Measurements from ENCODE around the gene ABHD13.

The ABHD13 gene

GRCh38 chr13:108225440-108225839 is 7.2 kb downstream of the ABHD13 start:
- no peak overlapping the region for H3K27ac ChIP-seq
- no peak for TF ChIP-seq ZFX (IDR thresholded peaks at IDR 0.05; ENCODE audit: borderline replicate concordance)
- TF ChIP-seq CTCF (IDR thresholded peaks at IDR 0.05) = no peak

- H3K27ac ChIP-seq = no peak overlapping the region
- TF ChIP-seq ZFX (IDR thresholded peaks at IDR 0.05; ENCODE audit: borderline replicate concordance) (no peak), CTCF (IDR thresholded peaks at IDR 0.05) (no peak)
Measured at GRCh38 chr13:108226184-108226583, 8.0 kb downstream of the ABHD13 start.

GRCh38 chr13:108227651-108228272 is 9.6 kb downstream of the ABHD13 start:
- TF ChIP-seq ZFX (IDR thresholded peaks at IDR 0.05; ENCODE audit: borderline replicate concordance) = no peak
- TF ChIP-seq CTCF (IDR thresholded peaks at IDR 0.05) = peak; percentile 89
- H3K27ac ChIP-seq = no peak overlapping the region

GRCh38 chr13:108230377-108230776 is 12.2 kb downstream of the ABHD13 start:
- no peak overlapping the region for H3K27ac ChIP-seq
- TF ChIP-seq ZFX (IDR thresholded peaks at IDR 0.05; ENCODE audit: borderline replicate concordance) (no peak), CTCF (IDR thresholded peaks at IDR 0.05) (no peak)

GRCh38 chr13:108249150-108249549 is 31.0 kb downstream of the ABHD13 start:
- TF ChIP-seq ZFX (IDR thresholded peaks at IDR 0.05; ENCODE audit: borderline replicate concordance) = no peak
- TF ChIP-seq CTCF (IDR thresholded peaks at IDR 0.05) = no peak
- H3K27ac ChIP-seq = no peak overlapping the region

- TF ChIP-seq CTCF (IDR thresholded peaks at IDR 0.05) (no peak), ZFX (IDR thresholded peaks at IDR 0.05; ENCODE audit: borderline replicate concordance) (no peak)
- H3K27ac ChIP-seq = no peak overlapping the region
Measured at GRCh38 chr13:108257248-108257647, 39.1 kb downstream of the ABHD13 start.

- H3K27ac ChIP-seq = no peak overlapping the region
- no peak for TF ChIP-seq ZFX (IDR thresholded peaks at IDR 0.05; ENCODE audit: borderline replicate concordance)
- TF ChIP-seq CTCF (IDR thresholded peaks at IDR 0.05) = no peak
Measured at GRCh38 chr13:108263621-108264355, 45.6 kb downstream of the ABHD13 start.
